A673 (cell line): ENCODE results near the gene PNKD.

Experiments
- CTCF ChIP-seq: fragments of 300-800, 200-600 bp; sonication (generic); conservative IDR thresholded peaks from 2 replicates; pipeline ENCODE4 v1.5.1; 2017; ENCODE audit warnings: low read depth, mild to moderate bottlenecking, antibody characterized with exemption, low read length, moderate library complexity, mixed read lengths
- EZH2 ChIP-seq: fragments of 200-600 bp; sonication (generic); IDR thresholded peaks from 2 replicates; pipeline ENCODE4 v1.6.1; 2017; ENCODE audit warnings: borderline replicate concordance, low read depth, mild to moderate bottlenecking, mixed read lengths, antibody characterized with exemption, low read length; ENCODE audit not compliant: poor library complexity, severe bottlenecking

- TF ChIP-seq CTCF (no peak), EZH2 (no peak)
Measured at GRCh38 chr2:218325566-218326160, 55.3 kb downstream of the PNKD start.
